Stimulated activated CD4-positive, alpha-beta T cell treated with anti-CD3 and anti-CD28 coated beads, Interleukin-4, amount 100 ng/mL, for 4 hours (primary cell): Measurements from ENCODE around the gene HLA-DOA.

ENCODE experiments used
- DNase-seq, 2 experiments: peaks; one replicate each; pipeline ENCODE4 v3.0.0-alpha.2; 2020

The HLA-DOA gene

DNA sequence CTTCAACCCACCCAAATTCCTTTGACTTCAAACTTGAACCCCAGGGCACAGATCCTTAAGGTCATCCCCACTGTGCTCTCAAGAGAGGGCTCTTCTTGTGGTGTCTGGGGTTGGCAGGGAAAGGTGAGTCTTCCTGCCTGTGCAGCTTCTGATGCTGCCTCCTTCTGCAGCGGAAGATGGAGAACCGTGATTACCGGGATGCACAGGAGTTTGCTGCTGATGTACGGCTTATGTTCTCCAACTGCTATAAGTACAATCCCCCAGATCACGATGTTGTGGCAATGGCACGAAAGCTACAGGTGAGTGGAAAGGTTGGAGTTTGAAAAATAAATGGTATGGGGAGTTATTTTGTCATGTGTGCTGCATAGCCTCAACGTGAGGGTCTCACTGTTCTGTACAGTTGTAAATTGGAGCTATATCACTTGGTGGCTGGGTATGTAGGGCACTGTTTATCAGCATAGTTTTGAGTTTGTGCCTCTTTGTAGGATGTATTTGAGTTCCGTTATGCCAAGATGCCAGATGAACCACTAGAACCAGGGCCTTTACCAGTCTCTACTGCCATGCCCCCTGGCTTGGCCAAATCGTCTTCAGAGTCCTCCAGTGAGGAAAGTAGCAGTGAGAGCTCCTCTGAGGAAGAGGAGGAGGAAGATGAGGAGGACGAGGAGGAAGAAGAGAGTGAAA lies 32.0 kb downstream of the HLA-DOA start:
- DNase-seq: no peak

DNA sequence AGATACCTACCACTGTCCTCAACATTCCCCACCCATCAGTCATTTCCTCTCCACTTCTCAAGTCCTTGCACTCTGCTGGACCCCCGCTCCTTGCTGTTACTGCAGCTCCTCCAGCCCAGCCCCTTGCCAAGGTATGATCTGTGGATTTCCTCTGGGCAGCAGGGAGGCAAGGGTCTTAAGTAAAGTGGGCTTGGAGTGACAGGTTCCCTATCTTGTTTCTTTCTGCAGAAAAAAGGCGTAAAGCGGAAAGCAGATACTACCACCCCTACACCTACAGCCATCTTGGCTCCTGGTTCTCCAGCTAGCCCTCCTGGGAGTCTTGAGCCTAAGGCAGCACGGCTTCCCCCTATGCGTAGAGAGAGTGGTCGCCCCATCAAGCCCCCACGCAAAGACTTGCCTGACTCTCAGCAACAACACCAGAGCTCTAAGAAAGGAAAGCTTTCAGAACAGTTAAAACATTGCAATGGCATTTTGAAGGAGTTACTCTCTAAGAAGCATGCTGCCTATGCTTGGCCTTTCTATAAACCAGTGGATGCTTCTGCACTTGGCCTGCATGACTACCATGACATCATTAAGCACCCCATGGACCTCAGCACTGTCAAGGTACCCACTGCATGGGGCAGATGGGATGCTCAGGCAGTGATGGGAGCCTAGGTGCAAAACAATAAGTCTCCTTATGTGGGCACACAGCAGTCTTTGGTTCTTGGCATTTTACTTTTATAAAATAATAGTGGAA lies 32.9 kb downstream of the HLA-DOA start:
- no peak for DNase-seq

DNA sequence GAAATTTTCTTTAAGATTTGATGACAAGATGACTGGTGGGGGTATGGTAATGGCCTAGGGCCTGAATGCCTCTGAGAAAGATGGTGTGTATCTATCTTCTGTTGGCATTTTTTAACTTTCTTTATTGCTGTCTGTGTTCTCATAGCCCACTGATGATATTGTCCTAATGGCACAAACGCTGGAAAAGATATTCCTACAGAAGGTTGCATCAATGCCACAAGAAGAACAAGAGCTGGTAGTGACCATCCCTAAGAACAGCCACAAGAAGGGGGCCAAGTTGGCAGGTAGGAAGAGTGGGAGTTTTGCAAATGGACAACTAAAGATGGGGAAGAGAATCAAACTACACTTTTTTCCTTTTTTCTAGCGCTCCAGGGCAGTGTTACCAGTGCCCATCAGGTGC lies 33.5 kb downstream of the HLA-DOA start:
- DNase-seq: no peak

DNA sequence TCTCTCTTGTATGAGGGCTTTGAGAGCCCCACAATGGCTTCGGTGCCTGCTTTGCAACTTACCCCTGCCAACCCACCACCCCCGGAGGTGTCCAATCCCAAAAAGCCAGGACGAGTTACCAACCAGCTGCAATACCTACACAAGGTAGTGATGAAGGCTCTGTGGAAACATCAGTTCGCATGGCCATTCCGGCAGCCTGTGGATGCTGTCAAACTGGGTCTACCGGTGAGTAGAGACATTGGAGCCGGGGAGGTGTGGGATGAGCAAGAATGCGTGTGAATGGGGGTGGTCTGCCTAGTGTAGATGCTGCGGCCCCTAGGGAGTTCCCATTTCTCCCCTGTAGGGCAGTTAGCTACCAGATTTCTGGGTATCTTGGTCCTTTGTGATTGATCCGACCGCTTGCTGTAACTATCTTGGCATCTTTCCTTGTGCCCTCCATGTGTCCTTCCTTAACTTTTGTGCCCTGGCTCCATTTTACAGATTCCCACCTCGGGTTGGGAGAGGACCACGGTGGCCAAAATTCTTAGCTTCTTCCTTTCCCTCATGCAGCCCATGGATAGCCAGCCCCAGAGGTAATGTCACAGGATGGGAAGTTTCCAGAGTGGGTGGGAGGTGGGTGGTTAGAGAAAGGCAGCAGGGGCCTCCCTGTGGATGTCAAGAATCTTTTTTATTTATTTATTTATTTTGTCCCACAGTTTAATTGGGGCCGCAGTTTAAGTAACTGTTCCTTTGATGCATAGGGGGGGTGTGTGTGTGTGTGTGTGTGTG lies 34.7 kb downstream of the HLA-DOA start:
- no peak for DNase-seq

DNA sequence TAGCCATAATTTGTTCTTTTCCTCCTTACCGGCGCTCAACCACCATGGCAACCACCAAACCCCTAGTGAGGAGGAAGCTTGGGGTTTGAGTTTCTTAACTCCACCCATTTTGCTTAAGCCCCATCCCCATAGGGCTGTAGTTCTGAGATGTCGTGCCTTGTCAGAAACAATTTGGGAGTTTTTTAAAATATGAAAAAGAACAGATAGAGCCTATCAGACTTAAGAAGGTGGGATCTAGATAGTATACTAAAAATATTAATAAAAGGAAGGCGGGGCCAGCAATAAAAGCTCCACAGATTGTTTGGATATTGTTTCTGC lies 35.4 kb downstream of the HLA-DOA start:
- no peak for DNase-seq

DNA sequence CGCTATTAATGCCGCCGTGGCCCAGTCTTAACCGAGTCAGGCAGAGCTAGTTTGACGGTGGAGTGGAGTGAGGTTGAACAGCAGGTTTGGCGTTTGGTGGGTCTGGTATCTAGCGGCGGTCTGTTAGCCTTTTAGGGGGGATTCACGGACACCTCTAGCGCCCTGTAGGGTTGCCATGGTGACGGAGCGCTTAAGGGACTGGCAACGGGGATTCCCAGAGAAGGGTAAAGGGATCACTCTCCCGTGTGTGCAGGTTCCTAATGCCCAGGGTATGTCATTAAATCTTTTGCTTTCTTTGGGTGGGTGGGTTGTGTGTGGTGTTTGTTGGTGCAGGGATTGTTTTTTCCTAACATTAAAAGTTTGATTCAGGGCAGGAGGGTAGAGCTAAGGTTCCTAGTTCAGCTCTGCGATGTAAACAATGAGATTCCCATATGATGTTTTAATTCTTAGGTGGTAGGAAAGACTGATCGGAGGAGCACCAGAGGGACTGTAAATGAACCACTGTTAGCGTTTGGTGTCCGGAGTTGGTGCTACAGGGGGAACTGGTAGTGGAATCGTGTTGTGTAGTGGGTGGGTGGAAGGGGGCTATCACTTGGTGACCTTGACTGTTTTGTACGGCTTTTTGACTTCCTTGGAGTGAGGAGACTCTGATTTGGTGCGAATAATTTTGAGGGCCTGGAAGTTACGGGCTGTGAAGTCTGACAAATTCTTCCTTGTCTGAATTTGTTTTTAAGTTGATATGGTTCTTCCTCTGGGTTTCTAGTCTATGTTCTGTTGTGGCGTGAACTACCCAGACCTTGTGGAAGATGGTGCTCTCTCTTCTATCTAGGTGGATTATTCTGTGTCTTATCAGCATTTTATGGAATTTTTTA lies 36.0 kb downstream of the HLA-DOA start:
- peak; percentile 40 to 60 for DNase-seq

DNA sequence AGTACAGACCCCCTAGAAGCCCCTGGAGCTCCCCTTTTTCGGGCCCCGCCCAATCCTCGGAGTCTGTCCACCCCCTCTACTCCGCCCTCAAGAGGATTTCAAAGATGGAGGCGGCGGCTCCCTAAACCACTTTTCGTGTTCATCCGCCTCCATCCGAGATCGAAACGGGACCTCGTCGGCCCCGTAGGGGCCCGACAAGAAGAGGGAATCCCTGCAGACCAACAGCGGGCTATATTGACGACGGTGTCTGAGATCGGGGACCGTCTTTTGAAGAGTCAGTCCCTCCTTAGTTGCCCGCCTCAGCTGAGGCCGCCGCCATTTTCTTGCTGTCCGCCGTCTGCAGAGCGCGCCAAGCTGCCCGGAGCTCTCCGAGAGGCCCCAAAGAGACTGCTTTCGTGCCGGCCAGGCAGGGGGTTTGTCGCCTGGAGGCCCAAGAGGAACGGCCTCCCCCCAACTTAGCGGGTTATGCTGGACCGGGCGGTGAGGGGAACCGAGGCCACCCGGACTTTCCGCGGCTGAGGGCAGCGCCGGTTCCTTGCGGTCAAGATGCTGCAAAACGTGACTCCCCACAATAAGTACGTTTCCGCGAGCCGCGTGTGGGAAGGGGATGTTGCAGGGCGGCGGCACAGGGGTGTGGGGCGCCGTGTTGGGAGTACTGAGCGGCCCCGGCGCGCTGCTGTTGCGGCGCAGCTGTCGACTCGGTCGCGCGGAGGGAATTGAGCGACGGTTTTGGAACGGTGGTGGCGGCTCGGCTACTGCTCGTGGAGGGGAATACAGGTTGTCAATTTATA lies 36.8 kb downstream of the HLA-DOA start:
- DNase-seq: peak; percentile 45 to 56

DNA sequence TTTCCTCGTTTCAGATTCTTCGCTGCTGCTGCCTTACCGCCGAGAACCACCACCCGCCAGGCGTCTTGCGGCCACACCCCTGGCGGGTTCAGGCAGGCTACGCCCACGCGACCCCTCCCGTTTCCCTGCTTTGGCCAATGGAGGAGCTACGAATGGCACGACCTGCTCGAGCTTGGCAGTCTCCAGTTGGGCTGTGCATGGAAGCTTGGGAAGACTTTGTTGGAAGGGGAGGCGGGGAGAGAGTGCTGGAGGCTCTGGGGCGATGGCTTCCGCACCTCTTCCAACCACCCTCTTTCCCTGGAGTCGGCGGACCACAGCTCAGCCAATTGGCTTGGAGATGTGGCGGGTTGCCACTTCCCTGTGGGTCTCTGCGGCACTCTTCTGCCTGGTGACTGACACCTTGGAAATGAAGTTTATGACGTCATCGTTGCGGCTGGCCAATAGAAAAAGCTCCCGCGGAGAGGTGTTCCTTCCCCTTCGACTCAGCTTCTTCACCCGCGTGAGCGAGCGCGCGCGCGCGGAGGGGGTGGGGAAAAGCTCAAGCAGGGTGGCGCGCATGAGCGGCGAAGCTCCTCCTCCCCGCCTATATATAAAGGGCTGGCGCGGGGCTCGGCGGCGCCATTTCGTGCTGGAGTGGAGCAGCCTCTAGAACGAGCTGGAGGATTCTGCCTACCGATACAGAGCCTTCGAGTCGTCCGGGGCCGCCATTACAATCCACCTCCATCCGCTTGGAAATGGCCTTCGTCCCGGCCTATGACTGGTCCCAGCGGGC lies 37.6 kb downstream of the HLA-DOA start:
- peak; percentile 99 for DNase-seq

DNA sequence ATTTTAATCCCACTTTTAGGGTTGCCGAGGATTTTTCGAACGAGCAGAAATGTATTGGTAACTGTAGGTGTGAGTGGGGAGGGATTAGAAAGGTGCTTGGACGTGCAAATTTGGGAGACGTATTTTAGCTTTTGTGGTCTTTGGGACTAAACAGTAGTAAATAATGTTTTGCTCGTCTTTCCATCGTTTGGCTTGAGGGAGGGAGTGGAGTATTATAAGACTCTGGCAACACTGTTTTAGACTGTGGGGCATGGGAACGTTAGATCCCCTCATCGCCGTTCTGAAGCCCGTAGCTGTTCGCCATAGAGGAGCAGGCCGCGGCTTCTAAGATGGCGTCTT lies 38.2 kb downstream of the HLA-DOA start:
- DNase-seq: no peak

DNA sequence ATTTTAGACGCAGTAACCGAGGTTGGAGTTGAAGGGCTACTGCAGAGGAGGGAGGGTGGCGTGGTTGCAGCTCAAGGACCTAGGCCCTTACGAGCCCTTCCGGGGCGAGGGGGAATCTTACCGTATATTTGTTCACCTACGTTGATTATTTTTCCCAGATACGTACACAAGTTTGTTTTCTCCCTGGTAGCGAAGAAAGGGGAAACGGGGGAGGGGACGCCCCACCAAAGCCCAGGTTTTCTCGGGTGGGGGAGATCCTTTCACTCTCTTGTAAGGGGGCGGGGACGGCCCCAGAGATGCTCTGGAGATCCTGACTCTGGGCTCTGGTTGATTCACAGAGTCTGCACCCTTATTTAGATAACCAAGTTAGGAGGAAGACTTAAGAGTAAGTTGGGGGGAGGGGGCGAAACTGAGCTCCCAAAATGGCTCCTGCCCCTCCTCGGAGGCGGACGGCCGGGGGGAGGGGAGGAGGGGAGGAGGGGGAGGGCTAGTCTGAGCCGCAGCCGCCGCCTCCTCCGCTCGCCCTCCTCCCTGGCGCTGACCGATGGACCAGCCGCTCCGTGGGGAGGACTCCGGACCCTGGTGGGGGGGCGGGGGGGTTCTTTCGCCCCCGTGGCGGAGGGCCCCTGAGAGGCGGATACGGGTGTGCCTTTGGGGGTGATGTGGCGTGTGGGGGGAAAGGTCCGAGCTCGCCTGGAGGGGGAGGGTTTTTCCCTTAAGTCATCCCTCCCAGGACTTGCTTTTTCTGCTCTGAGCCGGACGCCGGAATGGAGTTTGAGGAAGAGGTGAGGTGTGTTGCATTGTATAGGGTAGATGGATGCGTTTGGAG lies 38.8 kb downstream of the HLA-DOA start:
- peak; percentile 81 to 87 for DNase-seq

DNA sequence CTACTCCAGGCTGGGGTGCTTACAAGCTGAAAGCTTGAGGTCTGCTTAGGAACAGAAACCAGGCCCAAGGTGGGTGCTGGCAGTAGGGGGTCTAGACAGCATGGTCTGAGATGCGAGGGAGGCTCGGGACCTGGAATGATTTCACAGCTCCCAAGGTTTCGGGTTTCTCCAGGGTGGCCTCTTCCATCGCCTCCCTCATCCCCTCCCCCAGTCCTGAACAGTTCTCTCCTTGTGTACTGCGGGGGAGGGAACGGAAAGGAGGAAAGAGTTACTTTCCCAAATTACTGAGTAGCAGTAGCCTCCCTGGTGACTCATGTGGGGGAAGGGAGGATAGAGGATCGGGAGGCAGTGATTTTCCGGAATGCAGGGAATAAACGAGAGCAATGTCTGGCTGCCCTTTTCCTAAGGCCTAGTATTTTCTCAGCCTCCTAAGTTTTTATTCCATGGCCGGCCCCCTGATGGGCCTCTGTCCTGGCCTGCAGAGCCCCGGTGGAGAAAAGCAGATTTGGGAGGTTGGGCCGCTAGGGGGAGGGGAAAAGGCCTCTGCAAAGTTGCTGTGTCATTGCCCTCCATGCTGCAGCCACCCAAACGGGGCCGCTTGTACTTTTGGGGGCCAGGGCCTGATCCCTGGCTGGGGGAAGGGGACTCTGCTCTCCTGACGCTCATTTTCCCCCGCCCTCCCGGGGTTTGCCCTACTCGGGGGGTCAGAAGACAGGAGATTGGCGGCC lies 39.5 kb downstream of the HLA-DOA start:
- DNase-seq: peak; percentile 69 to 70

DNA sequence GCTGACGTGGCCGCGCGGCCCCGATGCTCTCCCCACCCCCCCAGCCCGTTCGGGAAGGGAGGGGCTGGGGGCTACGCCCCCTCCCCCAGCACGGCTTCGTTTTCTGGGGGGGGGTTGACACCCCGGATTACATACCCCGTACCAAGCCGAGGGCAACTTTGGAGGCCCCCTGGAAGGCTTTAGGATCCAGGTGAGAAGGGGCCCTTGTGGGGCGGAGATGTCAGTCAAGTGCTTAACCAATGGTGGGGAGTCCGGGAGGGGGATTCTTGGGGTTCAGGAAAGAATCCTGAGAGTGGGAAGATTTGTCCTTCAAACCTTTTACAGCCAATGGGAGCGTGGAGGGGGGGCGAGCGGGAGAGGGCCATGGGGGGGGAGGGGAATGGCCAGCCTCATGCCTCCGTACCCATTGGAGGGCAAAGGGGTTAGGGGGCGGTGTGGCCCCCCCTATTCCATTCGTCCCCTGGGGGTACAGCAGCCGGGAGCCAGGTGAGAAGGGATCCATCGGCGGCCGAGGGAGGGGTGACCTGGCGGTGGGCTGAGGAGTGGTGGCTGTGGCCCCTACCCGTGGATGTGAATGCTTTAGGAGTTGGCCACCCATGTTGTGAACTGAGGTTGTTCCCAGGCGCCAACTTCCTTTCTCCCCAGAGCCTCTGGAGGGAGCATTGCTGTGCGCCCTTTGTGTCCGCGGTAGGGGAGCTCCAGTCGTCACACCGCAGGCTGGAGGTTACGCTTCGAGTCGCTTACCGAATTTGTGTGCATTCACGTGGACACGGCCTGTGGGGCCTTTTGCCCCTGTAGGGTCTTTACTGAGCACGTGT lies 40.3 kb downstream of the HLA-DOA start:
- peak; percentile 74 to 79 for DNase-seq

DNA sequence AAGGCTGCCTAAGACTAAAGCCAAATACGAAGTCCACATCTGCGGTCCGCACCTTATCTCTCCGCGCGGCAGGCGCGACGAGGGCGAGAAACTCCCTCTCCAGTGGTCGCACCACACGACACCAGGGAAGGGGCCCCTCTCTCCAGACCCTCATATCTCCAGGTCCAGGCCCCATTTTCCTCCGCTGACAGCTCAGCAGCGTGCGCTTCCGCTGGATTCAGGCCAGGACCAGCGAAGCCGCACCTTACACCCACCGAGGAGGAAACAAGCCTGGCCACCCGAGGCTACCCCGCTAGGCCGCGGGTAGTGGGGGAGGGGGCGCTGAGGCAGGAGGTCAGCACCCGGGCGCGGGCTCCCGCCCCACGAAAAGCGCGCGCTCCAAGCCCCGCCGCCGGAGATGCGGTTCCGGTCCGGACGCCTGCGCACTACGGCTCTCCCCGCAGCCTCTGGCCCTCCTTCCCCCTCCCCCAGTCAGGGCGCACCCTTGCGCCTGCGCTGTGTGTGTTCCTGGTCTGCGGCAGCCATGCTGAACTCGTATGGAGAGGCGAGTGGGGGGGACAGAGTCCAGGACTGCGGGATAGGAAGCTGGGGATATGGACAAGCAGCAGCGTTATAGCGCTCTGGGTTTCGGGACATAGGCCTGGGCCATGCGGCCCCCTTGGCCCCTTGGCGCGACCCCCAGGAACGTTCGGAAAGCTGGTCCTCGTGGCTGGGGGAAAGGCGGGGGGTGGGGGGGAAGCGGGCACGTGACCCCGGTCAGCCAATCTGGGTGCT lies 41.1 kb downstream of the HLA-DOA start, which contains the start of gene BRD2:
Gene BRD2 (plus strand): TSS at position 502 of the 774 bp plus-strand sequence. CDS start 4,305 bp downstream, outside the sequence.
- peak; percentile 92 to 96 for DNase-seq

DNA sequence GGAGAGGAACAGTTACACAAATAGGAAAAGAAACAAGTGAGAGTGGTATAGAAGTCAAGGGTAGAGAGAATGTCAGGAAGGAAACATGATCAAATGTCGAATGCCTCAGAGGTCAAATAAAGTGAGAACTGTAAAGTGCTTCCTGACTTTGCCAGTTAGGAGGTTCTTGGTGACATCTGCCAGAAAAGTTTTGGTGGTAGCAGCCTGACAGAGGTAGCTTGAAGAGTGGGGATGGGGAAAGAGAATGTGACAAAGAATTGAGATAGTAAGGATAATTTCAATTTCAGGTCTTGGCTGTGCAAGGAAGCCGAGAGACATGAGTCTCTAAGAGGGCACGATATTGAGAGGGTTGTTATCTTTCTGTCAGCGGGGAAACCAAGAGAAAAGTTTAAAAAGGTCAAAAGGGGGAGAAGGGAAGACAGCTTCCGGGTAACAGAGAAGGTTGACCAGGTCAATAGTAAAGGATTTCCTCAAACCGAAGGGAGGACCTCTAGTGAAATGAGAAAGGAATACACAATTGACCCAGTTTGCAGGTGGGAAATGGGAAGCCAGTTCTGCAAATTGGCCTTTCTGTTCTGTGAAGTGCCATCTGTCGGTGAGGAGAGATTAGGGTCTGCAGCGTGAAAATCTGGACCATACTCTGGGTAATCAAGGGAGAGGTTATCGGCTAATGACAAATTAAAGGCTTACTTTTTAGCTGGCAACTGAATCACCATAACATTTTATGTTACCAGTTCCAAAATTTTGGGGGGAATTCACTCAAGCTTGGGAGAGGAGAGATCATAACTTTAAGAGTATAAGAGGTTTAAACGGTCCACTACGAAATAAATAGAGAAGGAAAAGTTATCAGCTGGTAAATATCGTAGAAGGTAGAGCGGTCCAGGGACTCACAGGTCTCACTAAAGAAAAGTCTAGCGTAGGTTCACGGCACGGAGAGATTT lies 42.0 kb downstream of the HLA-DOA start:
- DNase-seq: peak in 1 of 2 experiments; percentile 33

DNA sequence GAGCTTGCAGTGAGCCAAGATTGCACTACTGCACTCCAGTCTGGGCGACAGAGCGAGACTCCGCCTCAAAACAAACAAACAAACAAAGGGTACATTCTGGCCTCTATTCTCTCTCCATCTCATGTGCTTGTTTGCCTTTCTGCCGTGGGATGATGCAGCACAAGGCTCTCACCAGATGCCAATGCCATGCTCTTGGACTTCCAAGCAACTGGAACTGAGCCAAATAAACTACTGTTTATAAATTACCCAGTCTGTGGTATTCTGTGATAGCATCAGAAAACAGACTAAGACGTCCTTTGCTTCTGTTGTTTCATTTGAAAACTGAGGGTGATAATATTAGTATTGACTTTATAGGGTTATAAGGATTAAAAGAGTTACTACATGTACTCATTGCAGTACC lies 44.6 kb downstream of the HLA-DOA start:
- DNase-seq: no peak

DNA sequence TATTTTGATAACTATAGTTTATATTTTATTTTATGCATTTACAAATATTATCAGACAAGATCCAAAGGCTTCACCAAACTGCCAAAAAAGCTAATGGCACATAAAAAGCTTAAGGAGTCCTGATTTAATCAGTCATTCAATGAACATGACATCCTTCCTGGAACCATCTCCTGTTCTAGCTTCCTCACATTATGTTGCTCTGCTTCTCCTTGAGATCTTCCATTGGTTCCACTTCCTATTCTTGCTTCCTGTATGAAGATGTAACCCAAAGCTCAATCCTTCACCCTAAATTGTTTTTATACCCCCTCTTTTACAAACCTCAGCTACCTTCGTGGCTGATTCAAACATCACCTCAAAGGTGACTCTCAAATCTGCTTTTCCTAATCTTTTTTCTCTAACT lies 45.5 kb downstream of the HLA-DOA start:
- DNase-seq: no peak
